ENCODE measurements around the gene C4orf50. TPM values are rescaled to one million over a fixed set of nuclear protein-coding genes. Genes with fewer than 3 reads are reported as not detected.
"Not testable (repeated sequence)": the region's sequence is repeated elsewhere in the genome, so short reads cannot be mapped to it uniquely, and the experiment has no call there.

C4orf50 gene
- total RNA-seq, 1 donor from 2014 or later: not detected

DNA sequence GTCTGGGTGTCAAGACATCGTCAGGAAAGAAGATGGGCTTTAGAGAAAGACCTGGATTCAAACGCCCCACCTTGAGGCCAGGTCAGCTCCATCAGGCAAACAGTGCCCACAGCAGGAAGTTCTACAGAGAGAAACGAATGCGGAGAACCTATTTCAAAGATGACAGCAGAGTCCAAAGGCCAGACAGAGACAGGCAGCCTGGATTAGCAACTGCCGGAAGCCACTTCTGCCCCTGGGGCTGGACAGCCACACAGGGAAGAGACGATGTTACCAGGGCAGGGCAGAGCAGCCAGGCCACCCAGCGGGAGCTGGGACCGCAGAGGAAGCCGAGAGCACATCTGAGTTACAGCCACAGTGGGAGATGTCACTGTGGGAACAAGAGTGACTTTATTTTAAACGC, 1.2 kb downstream of the C4orf50 start:
- DNase-seq (ENCODE audit: low read depth): no peak

GRCh38 chr4:6013564-6013963, 4.7 kb downstream of the C4orf50 start:
- no peak for DNase-seq (ENCODE audit: low read depth)

- DNase-seq (ENCODE audit: low read depth): no peak
Measured at GRCh38 chr4:6012200-6012599, 6.0 kb downstream of the C4orf50 start.

- DNase-seq (ENCODE audit: low read depth): no peak
Measured at GRCh38 chr4:6011686-6012085, 6.5 kb downstream of the C4orf50 start.

GRCh38 chr4:6011271-6011671, 7.0 kb downstream of the C4orf50 start:
- DNase-seq (ENCODE audit: low read depth): no peak

GRCh38 chr4:6010789-6011188, 7.4 kb downstream of the C4orf50 start:
- DNase-seq (ENCODE audit: low read depth): no peak

GRCh38 chr4:6009452-6009851, 8.8 kb downstream of the C4orf50 start:
- no peak for DNase-seq (ENCODE audit: low read depth)

DNA sequence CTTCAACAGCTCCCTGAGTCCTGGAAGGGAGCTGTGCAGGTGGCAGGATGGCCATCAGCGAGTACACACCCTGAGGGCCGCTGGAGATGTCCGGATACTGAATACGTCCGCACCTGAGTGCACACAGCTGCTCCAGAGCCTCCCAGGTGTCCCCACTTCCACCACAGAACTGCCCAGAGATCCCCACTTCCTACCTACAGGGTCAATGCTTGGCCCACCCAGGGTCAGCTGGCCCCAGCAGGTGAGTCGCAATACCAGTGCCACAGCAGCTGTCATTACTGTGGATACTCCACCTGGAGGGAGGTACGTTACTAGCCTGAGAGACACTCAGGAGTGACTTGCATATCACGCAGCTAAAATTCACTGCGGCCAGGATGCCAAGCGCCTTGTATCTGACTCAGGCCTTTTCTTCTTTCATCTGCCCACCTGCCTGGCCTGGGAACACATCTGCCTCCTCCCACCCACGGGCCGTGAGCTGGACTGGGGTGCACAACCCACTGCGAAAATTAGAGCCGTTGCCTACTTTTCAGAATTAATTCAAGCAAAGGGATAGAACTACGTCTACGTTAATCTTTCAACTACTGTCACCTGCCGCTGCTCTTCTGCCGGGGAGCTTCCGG, 9.4 kb downstream of the C4orf50 start:
- no peak for DNase-seq (ENCODE audit: low read depth)

GRCh38 chr4:6008092-6008551, 10.1 kb downstream of the C4orf50 start:
- no peak for DNase-seq (ENCODE audit: low read depth)

GRCh38 chr4:6005175-6005574, 13.1 kb downstream of the C4orf50 start:
- no peak for DNase-seq (ENCODE audit: low read depth)

GRCh38 chr4:6003485-6003884, 14.7 kb downstream of the C4orf50 start:
- not testable (repeated sequence) for DNase-seq (ENCODE audit: low read depth)

- DNase-seq (ENCODE audit: low read depth): no peak
Measured at GRCh38 chr4:6002926-6003325, 15.3 kb downstream of the C4orf50 start.

DNA sequence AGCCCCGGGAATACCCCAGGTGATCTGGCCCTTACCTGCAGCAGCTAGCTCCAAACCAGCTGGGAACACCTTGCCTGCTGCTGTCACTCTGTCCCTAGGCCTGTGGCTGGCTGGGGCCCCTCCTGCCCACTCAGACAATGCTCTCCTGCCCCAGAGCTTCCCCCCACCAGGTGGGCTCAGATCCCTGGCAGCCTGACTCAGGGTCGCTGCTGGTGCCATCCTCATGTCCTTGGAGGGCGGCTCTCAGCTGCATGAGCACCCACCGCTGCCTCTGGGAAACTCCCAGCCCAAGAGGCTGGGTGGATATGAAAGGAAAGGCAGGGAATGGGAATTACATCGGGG, 15.8 kb downstream of the C4orf50 start:
- DNase-seq (ENCODE audit: low read depth): no peak

- no peak for DNase-seq (ENCODE audit: low read depth)
Measured at GRCh38 chr4:6001680-6002491, 16.3 kb downstream of the C4orf50 start.

DNA sequence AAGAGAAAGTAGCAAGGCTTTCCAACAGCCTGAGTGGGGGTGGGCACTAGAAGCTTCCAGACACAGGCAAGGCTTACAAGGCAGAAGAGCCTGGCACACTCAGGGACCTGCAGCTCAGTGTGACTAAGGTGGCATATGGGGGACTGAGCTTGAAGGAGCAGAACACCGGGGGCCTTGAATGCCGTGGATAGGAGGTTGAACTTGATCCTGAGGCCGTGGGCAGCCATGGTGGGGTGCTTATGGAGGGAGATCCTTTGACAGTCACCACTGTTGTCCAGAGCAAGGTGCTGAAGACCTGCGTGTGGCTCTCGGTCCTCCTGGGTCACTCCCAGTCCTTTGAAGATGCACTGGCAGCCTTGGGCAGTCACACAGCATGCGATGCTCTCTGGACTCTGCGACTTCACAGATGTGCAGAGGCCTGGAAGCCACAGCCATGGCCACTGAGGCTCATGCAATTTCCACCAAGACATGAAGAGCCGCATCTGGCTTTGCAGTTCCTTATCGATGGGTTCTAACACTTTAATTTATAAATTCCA, 18.3 kb downstream of the C4orf50 start:
- DNase-seq (ENCODE audit: low read depth): no peak

DNA sequence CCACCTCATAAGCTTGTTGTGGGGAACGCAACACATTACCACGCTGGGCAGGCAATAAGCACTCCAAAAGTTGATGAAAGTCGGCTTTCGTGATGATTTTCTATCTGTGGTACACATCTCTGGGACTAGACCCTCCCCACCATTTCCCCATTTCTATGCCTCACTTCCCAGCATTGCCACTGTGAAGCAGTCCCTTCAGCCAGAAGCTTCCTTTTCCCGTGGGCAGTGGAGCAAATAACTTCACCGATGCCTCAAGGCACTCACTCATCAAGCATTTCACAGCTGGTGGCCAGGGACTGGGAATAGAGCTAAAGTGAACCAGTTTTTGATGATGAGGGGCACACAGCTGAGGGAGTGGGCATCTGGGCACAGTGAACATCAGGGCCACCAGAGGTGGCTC, 18.9 kb downstream of the C4orf50 start:
- DNase-seq (ENCODE audit: low read depth): no peak

DNA sequence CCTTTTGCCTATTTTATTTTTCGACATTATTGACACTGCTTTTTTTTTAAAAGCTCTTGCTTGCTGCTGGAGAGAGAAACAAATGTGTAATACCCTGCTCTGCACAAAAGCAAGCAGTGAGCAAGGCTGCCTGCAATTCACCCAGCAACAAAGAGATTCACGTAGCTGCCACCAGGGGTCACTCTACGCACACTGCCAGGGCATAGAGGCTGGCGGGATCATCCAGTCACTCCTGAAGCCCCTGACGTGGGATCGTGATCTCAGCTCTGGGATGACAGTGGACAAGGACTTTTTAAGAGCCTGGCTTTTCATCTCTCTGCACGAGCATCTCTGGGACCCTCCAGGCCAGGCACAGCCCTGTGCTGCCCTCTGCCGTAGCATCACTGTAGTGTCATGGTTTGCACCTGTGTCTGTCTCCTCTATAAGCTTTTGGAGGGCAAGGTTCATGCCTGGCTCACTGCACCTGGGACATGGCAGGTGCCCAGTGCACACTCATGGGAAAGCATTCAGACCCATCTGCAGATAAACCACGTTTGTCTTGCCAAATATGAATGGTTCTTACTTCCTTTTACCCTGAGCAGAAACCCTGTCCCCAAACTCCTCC, 19.8 kb downstream of the C4orf50 start:
- peak; percentile 38 for DNase-seq (ENCODE audit: low read depth)

DNA sequence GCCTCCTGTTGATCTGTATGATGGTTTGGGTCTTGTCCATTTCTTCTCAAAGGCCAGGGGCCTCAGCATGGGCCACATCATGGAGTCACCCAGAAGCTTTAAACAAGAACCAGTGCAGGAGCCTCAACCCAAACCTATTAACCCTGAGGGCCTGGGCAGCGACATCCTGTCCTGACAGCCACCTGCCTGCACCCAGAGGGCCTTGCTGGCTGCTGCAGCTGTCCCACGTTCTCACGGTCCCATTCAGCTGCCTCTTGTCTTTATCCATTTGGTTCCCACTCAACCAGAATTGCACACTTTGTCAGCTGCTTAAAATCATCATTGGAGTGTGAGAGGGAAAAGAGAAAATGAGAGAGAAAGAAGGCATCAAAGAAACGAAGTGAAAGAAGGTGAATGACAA, 21.6 kb downstream of the C4orf50 start:
- DNase-seq (ENCODE audit: low read depth): no peak

DNA sequence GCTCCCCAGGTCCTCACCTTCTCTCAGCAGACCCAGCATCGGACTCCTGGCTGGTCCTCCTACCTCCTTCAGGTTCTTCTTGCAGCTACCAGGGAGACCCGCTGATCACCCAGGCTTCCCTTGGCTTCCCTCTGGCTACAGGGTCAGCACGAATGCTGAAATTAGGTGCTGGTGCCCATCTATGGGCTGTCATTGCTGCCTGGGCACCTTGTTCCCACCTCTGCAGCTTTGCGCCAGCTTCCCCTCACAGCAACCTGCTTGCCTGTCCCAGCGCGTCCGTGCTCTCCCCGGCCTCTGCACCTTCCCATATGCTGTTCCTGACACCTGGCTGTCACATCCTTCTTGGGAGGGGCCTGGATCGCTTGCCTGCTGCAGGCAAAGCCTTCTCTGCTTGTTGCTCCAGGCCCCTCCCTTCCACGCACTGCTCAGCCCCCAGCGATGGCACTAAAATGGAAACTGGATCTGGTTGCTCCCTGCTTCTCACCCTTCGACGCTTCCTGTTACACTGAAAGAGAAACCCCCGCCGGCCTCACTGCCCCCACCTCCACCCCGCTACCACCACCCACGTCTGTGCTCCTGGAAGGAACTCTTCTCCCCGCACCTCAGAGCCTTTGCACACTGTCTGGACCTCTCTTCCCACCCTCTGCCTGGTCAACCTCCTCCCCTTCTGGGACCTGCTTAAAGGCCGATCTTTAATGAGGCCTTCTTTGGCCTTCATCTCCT, 22.2 kb downstream of the C4orf50 start:
- no peak for DNase-seq (ENCODE audit: low read depth)

DNA sequence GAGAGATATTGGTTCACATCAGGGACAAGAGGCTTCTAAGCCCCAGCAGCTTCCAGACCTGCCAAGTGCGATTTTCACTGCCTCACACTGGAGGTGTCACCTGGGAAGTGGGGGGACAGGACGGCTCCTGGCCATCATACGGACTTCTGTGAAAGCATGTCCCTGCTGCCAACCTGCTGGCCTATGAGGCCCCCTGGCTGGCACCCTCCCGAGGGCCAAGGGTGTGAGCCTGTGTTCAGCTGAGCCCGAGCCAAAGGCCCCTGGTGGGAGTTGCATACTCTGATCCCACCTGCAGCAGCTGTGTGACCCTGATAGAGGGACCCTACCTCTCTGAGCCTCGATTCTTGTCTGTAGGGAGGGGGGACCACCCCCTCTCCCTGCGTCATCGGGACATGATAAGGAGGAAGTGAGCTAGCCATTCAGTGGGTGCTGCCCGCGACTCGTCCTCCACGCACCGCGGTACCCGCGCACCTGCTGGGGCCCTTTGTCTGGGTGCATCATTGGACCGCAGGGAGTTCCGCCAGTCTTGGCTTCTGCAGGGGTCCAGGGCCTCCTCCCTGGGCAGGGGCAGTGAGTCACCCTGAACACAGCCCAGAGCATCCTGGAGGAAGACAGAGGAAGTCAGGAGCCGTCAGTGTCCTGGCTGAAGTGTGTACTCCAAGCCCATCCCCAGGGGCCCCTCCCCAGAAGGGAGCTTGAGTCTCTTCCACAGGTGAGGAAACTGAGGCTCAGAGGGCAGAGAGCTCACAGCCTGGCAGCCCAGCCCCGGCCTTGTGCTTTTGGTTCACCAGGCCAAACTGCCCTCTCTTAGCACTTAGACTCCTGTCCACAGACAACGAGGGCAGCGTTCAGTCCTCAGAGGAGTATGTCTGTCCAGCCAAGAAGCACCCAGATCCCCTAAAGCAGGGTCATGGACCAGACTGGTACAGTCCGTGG, 24.1 kb downstream of the C4orf50 start:
- DNase-seq (ENCODE audit: low read depth): no peak

DNA sequence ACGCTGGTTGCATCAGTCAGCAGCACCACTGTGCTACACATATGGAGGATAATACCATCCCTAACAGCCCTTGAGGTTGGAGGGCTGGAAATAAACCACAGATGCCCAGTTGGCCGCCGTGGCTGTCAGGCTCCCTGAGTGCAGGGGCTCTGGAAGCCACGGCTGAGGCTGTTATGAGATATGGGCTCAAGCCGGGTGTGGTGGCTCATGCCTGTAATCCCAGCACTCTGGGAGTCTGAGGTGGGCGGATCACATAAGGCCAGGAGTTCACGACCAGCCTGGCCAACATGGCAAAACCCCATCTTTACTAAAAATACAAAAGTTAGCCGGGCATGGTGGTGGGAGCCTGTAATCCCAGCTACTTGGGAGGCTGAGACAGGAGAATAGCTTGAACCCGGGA, 24.9 kb downstream of the C4orf50 start:
- DNase-seq (ENCODE audit: low read depth): not testable (repeated sequence)
